SK-N-MC (cell line): ENCODE data around the gene SNURF.

Experiments used
- DNase-seq: peaks from one replicate; pipeline ENCODE4 v3.0.0-alpha.2; 2011; ENCODE audit warnings: low read depth, low spot score
- H3K27ac ChIP-seq: fragments of 200-600 bp; sonication (generic); 2 replicates; pipeline ENCODE4 v1.5.1; 2016; ENCODE audit warnings: mixed run types
- H3K36me3 ChIP-seq: fragments of 200-600 bp; sonication (generic); 2 replicates; pipeline ENCODE4 v1.6.1; 2017; ENCODE audit warnings: antibody characterized with exemption, low read length, mixed read lengths; ENCODE audit not compliant: insufficient read depth
- H3K4me3 ChIP-seq: fragments of 200-600 bp; sonication (generic); 2 replicates; pipeline ENCODE4 v1.5.1; 2016
- H3K9ac ChIP-seq: fragments of 200-600 bp; sonication (generic); 2 replicates; pipeline ENCODE4 v1.8.0; 2017; ENCODE audit warnings: mixed run types, mixed read lengths; ENCODE audit not compliant: insufficient read length
- H3K9me3 ChIP-seq: fragments of 200-600 bp; sonication (generic); 2 replicates; pipeline ENCODE4 v1.6.1; 2017; ENCODE audit warnings: low read depth, mild to moderate bottlenecking, antibody characterized with exemption, low read length, moderate library complexity, mixed read lengths
- EZH2 ChIP-seq: fragments of 200-600 bp; sonication (generic); IDR thresholded peaks from one replicate; pipeline ENCODE4 v1.6.1; 2017; ENCODE audit warnings: antibody characterized with exemption
- FOXP2 ChIP-seq: optimal IDR thresholded peaks from 2 replicates; pipeline ENCODE3; 2011; ENCODE audit warnings: mild to moderate bottlenecking, moderate library complexity; ENCODE audit not compliant: insufficient read depth; ENCODE audit errors: extremely low read length, control extremely low read depth
- POLR2AphosphoS5 ChIP-seq: IDR thresholded peaks from 2 replicates; pipeline ENCODE4 v1.6.1; 2012; ENCODE audit warnings: mild to moderate bottlenecking, low read depth, low read length, borderline replicate concordance

The SNURF gene

GRCh38 chr15:24985224-24985623 is 30.4 kb downstream of the SNURF start:
- no peaks in the 10 kb centered on the region for H3K9me3 ChIP-seq

DNA sequence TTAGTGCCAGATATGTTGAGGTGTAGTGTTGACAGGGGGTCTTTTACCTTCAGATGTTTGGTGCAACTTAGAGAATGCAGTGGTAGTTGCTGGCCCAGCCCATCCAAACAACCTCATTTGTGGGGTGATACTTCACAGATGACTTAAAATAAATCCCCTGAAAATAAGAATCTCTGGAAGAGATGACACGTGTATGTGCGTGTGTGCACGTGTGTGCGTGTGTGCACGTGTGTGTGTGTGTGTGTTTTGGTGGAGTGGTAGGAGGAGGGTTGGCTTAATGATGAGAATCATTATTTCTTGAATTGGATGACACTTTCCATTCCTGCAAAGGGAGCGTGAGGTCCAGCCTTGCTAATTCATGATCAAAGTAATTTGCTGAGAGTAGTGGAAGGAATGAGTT is 31.9 kb downstream of the SNURF start:
- Histone ChIP-seq H3K27ac (no peak overlapping the region), H3K4me3 (no peak overlapping the region), H3K9ac (no peak overlapping the region), H3K9me3 (no peaks in the 10 kb centered on the region), H3K36me3 (peaks cover 86% of the 10 kb centered on the region)
- TF ChIP-seq POLR2AphosphoS5 (no peak), FOXP2 (no peak), EZH2 (no peak)
- DNase-seq, result no peak

More at GRCh38 chr15:24985224-24985623, 30.4 kb downstream of the SNURF start:
- Histone ChIP-seq H3K27ac (no peak overlapping the region), H3K4me3 (no peak overlapping the region), H3K9ac (no peak overlapping the region), H3K36me3 (peaks cover 96% of the 10 kb centered on the region)
- DNase-seq, result no peak
- no peak for TF ChIP-seq FOXP2
- no peak for TF ChIP-seq EZH2
- TF ChIP-seq POLR2AphosphoS5, result no peak
